Fibroblast of peridontal ligament (primary cell): ENCODE measurements around the gene STYXL2.

ENCODE experiments used
- DNase-seq: peaks from one replicate; pipeline ENCODE4 v3.0.0-alpha.2; 2010; ENCODE audit errors: extremely low read depth

The STYXL2 gene

GRCh38 chr1:167135281-167135840, 41.5 kb downstream of the STYXL2 start:
- no peak for DNase-seq

- DNase-seq = peak; percentile 8
Measured at GRCh38 chr1:167136191-167136614, 42.3 kb downstream of the STYXL2 start.

GRCh38 chr1:167136806-167137205, 42.9 kb downstream of the STYXL2 start:
- DNase-seq = no peak

- DNase-seq = no peak
Measured at GRCh38 chr1:167137332-167137781, 43.5 kb downstream of the STYXL2 start.

GRCh38 chr1:167137793-167138510, 44.1 kb downstream of the STYXL2 start:
- no peak for DNase-seq

GRCh38 chr1:167138703-167139102, 44.8 kb downstream of the STYXL2 start:
- no peak for DNase-seq

GRCh38 chr1:167141963-167142362, 48.1 kb downstream of the STYXL2 start:
- DNase-seq = no peak
